Temporal lobe (tissue), 1 donor: ENCODE results near the gene RNF25. TPM values are rescaled to one million over a fixed set of nuclear protein-coding genes. Genes with fewer than 3 reads are reported as not detected.

ENCODE experiments used
- total RNA-seq: library from RNA; depleted of rRNA; stranded (reverse); fragments of >200 nt; gene quantifications from one replicate; pipeline ENCODE4 v1.2.3, GENCODE V29; 2014

Gene RNF25
- total RNA-seq, 1 donor from 2014 or later = 15.5 TPM

Other genes with a start within 250 kb of the RNF25 start
- 32.5 TPM for gene USP37, start 103.7 kb downstream of the RNF25 start, total RNA-seq
- gene CNOT9, start 103.2 kb downstream of the RNF25 start, total RNA-seq = 31.7 TPM
- gene PLCD4, start 64.1 kb downstream of the RNF25 start, total RNA-seq = 0.25 TPM
- gene ZNF142, start 12.4 kb downstream of the RNF25 start, total RNA-seq = 13.8 TPM
- 23.6 TPM for gene BCS1L, start 12.3 kb downstream of the RNF25 start, total RNA-seq
- 15.5 TPM for gene STK36, start 84 bp upstream of the RNF25 start, total RNA-seq
- 9.6 TPM for gene TTLL4, start 38.8 kb upstream of the RNF25 start, total RNA-seq
- 4.4 TPM for gene CYP27A1, start 110.1 kb upstream of the RNF25 start, total RNA-seq
- not detected for gene PRKAG3, start 159.8 kb upstream of the RNF25 start, total RNA-seq
- gene WNT6, start 187.8 kb upstream of the RNF25 start, total RNA-seq = not detected
- not detected for gene WNT10A, start 208.8 kb upstream of the RNF25 start, total RNA-seq